ENCODE data around the gene GNAQ. TPM values are rescaled to one million over a fixed set of nuclear protein-coding genes. Genes with fewer than 3 reads are reported as not detected.
A peak's percentile ranks its signal among the peaks of the same experiment; 100 is the strongest.

Gene GNAQ
- total and polyA plus RNA-seq, 4 experiments from 2014 or later = 6.9 to 57.2 (median 34.5) TPM

DNA sequence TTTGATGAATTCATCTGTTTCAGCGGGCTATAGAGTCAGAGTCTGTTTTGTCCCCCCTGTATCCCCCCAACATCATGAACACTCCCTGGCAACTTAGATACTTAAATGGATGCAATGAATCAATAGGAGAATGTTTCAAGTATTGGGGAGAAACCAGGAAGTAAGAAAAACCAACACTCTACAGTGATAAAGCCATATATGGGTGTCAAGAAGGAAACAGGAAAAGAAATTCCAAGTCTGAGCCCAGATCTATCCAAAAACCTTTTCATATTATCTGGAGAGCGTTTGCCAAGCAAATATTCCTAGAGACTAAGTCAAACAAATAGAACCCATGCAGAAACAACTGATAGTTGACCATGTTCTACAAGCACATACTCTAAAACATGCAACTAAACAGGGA is 2.3 kb upstream of the GNAQ start:
- Mint-ChIP-seq H3K4me1 (peaks cover 37 to 55% (median 48%) of the 10 kb centered on the region in 4 donors), H3K27me3 (no peaks in the 10 kb centered on the region), H3K36me3 (peaks cover 0 to 19% of the 10 kb centered on the region in 2 donors), H3K27ac (peak overlapping the region in 3 of 7 donors; percentile 57 to 91 (median 57)), H3K9me3 (peaks cover 0 to 5% (median 0%) of the 10 kb centered on the region in 8 donors), H3K4me3 (peak overlapping the region in 2 of 8 donors; percentile 51 to 86)
- intact Hi-C loops (cut with micrococcal nuclease) = loop anchor here (2.0 to 10.0 kb wide), 7 partner anchors 29 to 857 kb away; partner anchors contain the start of gene VPS13A
- no peak for DNase-seq
- ChIA-PET CTCF (ENCODE audit: partially characterized antibody) (interaction anchor here (1.4 to 5.9 kb wide), 18 partner anchors 9 to 577 kb away, joined by 3 to 129 read pairs (median 18); no protein-coding TSS in a partner anchor), POLR2A (ENCODE audit: partially characterized antibody) (interaction anchor here (1.1 to 2.4 kb wide), 2 partner anchors 56 to 167 kb away, joined by 3 to 7 read pairs; no protein-coding TSS in a partner anchor)
- peaks cover 46% of the 10 kb centered on the region for H3K4me1 ChIP-seq (ENCODE audit: insufficient read depth, low read length)
- H3K4me3 ChIP-seq (ENCODE audit: low read length in 2 of 2) = no peak overlapping the region
- no peak overlapping the region for H3K27ac ChIP-seq (ENCODE audit: low read depth, low read length)
- no peaks in the 10 kb centered on the region for H3K9me3 ChIP-seq (ENCODE audit: control insufficient read depth in 1 of 2, low read length in 2 of 2)
- no peaks in the 10 kb centered on the region for H3K36me3 ChIP-seq (ENCODE audit: insufficient read depth, low read length)
- H3K27me3 ChIP-seq (ENCODE audit: insufficient read depth, low read length) = no peaks in the 10 kb centered on the region

DNA sequence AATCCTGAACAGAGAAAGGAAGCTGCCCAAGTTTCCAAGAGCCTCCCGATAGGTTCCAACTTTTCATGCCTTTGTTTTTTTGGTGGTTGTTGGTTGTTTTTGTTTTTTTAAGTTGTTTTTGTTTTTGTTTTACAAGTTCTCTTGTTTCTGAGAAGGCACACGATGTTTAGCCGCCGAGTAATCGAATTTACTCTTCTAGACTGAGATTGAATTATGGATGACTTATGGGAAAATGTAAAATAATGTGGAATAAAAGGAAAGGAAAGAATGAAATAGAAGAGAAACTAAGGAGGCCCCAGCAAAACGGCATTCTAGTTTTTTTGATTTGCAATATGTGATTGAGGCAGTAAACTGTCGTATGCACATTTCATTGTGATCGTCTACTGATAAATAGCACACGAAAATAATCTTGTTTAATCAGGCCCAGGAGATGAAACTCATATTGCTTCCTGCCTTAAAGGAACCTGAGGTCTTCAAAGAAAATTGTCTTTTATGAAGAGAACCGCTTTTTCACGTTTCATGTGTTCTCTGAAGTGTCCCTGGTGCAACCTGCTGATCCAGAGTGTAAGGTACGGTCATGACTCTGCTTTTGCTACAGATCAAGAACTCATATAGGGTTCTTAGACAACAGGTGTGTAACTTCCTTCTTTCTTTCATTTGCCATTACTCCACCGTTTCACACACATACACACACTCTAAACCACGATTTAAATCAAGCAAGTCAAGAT is 1.3 kb upstream of the GNAQ start:
- Mint-ChIP-seq H3K27ac (peak overlapping the region; percentile 87 to 99 (median 95)), H3K4me3 (peak overlapping the region; percentile 86 to 98 (median 92)), H3K36me3 (peaks cover 0 to 19% of the 10 kb centered on the region in 2 donors), H3K27me3 (no peaks in the 10 kb centered on the region), H3K9me3 (peaks cover 0 to 5% (median 0%) of the 10 kb centered on the region in 8 donors), H3K4me1 (peaks cover 42 to 60% (median 53%) of the 10 kb centered on the region in 4 donors)
- no peaks in the 10 kb centered on the region for H3K27me3 ChIP-seq (ENCODE audit: insufficient read depth, low read length)
- intact Hi-C loops (cut with micrococcal nuclease) = loop anchor here (1.0 to 10.0 kb wide), 4 partner anchors 126 to 856 kb away; partner anchors contain the start of genes CEP78 and VPS13A
- peak overlapping the region; percentile 56 for H3K27ac ChIP-seq (ENCODE audit: low read depth, low read length)
- H3K36me3 ChIP-seq (ENCODE audit: insufficient read depth, low read length) = no peaks in the 10 kb centered on the region
- H3K4me1 ChIP-seq (ENCODE audit: insufficient read depth, low read length) = peaks cover 55% of the 10 kb centered on the region
- peak in 4 of 5 donors; percentile 35 to 61 (median 54) for DNase-seq
- POLR2A ChIA-PET (ENCODE audit: partially characterized antibody) = interaction anchor here (0.6 to 2.7 kb wide), 9 partner anchors 30 to 178 kb away, joined by 3 to 15 read pairs (median 6); no protein-coding TSS in a partner anchor
- H3K4me3 ChIP-seq (ENCODE audit: low read length in 2 of 2) = peak overlapping the region; percentile 43 to 67
- no peaks in the 10 kb centered on the region for H3K9me3 ChIP-seq (ENCODE audit: control insufficient read depth in 1 of 2, low read length in 2 of 2)
- CTCF ChIA-PET (ENCODE audit: partially characterized antibody) = interaction anchor here (0.6 to 5.9 kb wide), 7 partner anchors 23 to 576 kb away, joined by 3 to 129 read pairs (median 4); no protein-coding TSS in a partner anchor

DNA sequence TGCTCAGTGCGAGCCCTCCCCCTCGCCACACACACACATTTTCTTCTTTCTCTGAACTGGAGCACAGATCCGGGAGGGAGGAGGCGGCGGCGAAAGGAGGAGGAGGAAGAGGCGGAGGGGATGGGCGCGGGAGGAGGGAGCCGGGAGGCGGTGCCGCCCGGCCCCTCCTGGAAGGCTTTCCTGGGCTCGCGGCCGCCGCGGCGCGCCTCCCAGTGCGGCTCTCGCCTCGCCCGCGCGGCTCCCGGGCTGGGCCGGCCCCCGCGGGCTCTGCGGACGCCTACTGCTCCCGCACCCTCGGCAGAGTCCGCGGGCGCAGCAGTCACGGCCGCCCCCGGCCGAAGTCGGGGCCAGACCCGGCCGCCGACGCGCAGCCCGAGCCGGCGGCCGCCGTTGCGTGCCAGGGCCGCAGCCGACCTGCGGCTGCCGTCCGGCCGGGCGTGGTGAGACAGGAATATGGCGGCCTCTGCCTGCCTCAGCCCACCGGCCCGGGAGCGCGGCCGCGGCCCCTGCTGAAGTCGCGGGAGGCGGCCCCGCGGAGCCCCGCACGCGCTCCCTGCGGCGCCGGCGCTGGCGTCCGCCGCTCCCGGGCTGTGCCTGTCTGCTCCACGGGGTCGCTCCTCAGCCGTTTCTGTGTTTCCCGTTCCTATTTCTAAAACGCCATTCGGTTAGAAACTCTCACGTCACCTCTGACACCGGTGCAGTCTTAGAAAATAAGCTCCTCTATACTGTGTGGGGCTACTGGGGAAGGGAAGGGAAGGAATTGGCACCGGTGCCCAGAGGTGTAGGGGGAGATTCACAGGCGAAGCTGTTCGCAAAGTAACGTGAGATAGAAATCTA is 500 bp upstream of the GNAQ start:
- H3K4me3 Mint-ChIP-seq = peak overlapping the region; percentile 90 to 98 (median 93)
- H3K36me3 Mint-ChIP-seq = peaks cover 0 to 19% of the 10 kb centered on the region in 2 donors
- H3K27me3 ChIP-seq (ENCODE audit: insufficient read depth, low read length) = no peaks in the 10 kb centered on the region
- no peaks in the 10 kb centered on the region for H3K9me3 ChIP-seq (ENCODE audit: control insufficient read depth in 1 of 2, low read length in 2 of 2)
- peak overlapping the region; percentile 88 to 99 (median 95) for H3K27ac Mint-ChIP-seq
- peaks cover 45 to 68% (median 56%) of the 10 kb centered on the region in 4 donors for H3K4me1 Mint-ChIP-seq
- ChIA-PET CTCF (ENCODE audit: partially characterized antibody) (interaction anchor here (0.6 to 5.9 kb wide), 7 partner anchors 22 to 338 kb away, joined by 3 to 129 read pairs (median 3); no protein-coding TSS in a partner anchor), POLR2A (ENCODE audit: partially characterized antibody) (interaction anchor here (0.6 to 2.7 kb wide), 15 partner anchors 15 to 179 kb away, joined by 3 to 15 read pairs (median 3); no protein-coding TSS in a partner anchor)
- no peaks in the 10 kb centered on the region for H3K36me3 ChIP-seq (ENCODE audit: insufficient read depth, low read length)
- H3K4me1 ChIP-seq (ENCODE audit: insufficient read depth, low read length) = peaks cover 63% of the 10 kb centered on the region
- H3K27me3 Mint-ChIP-seq = no peaks in the 10 kb centered on the region
- intact Hi-C loops (cut with micrococcal nuclease) = loop anchor here (1.0 to 10.0 kb wide), 4 partner anchors 125 to 855 kb away; partner anchors contain the start of genes CEP78 and VPS13A
- peak; percentile 68 to 89 (median 74) for DNase-seq
- peak overlapping the region; percentile 56 for H3K27ac ChIP-seq (ENCODE audit: low read depth, low read length)
- H3K9me3 Mint-ChIP-seq = peaks cover 0 to 5% (median 0%) of the 10 kb centered on the region in 8 donors
- H3K4me3 ChIP-seq (ENCODE audit: low read length in 2 of 2) = peak overlapping the region; percentile 43 to 67

DNA sequence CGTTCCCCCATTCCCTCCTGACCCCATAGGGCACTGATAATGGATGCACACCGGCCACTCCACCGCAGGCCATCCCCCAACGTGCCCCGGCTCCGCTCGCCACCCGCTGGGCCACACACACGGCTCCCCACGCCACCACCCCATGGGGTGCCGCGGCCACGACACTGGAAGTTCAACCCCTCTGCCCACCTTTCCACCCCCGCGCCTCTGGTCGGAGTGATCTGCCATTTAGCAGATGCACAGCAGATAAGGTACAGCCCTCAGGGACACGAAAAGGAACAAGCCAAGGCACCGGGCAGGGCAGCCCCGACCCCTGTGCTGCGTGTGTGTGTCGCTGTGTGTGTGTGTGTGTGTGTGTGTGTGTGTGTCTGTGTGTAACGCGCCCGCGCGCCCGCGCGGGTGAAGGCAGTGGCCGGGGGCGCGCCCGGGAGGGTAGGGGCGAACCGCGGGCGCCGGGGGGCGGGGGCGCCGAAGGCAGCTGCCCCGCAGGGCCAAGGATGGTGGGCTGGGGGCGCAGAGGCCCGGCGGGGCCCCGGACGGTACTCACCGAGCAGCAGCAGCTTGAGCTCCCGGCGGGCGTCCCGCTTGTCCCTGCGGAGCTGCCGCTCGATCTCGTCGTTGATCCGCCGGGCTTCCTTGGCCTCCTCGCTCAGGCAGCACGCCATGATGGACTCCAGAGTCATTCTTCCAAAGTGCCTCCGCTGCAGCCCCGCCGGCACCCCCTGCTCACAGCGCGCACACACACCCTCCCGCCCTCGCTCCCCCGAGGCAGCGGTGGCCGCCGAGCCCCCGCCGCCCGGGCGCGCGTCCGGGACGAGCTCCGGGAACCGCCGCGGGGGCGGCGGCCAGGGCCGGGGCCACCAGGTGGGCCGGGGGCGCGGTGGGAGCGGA is 813 bp downstream of the GNAQ start:
- H3K36me3 ChIP-seq (ENCODE audit: insufficient read depth, low read length) = no peaks in the 10 kb centered on the region
- intact Hi-C loops (cut with micrococcal nuclease) = loop anchor here (1.0 to 10.0 kb wide), 3 partner anchors 123 to 366 kb away; no protein-coding TSS in a partner anchor
- no peaks in the 10 kb centered on the region for H3K27me3 Mint-ChIP-seq
- ChIA-PET CTCF (ENCODE audit: partially characterized antibody) (interaction anchor here (0.9 to 5.9 kb wide), 5 partner anchors 55 to 574 kb away, joined by 3 to 129 read pairs (median 3); no protein-coding TSS in a partner anchor), POLR2A (ENCODE audit: partially characterized antibody) (interaction anchor here (0.6 to 2.7 kb wide), 18 partner anchors 9 to 1637 kb away, joined by 3 to 15 read pairs (median 3); partner anchors contain the start of genes PSAT1 and RFK)
- peak overlapping the region; percentile 81 to 95 (median 92) for H3K4me3 Mint-ChIP-seq
- H3K4me1 Mint-ChIP-seq = peaks cover 48 to 81% (median 62%) of the 10 kb centered on the region in 4 donors
- H3K36me3 Mint-ChIP-seq = peaks cover 0 to 19% of the 10 kb centered on the region in 2 donors
- peaks cover 74% of the 10 kb centered on the region for H3K4me1 ChIP-seq (ENCODE audit: insufficient read depth, low read length)
- peak overlapping the region; percentile 39 to 86 for H3K4me3 ChIP-seq (ENCODE audit: low read length in 2 of 2)
- peaks cover 0 to 5% (median 0%) of the 10 kb centered on the region in 8 donors for H3K9me3 Mint-ChIP-seq
- H3K27ac Mint-ChIP-seq = peak overlapping the region; percentile 72 to 94 (median 82)
- no peaks in the 10 kb centered on the region for H3K27me3 ChIP-seq (ENCODE audit: insufficient read depth, low read length)
- DNase-seq = peak; percentile 62 to 72 (median 64)
- no peaks in the 10 kb centered on the region for H3K9me3 ChIP-seq (ENCODE audit: control insufficient read depth in 1 of 2, low read length in 2 of 2)
- peak overlapping the region; percentile 69 for H3K27ac ChIP-seq (ENCODE audit: low read depth, low read length)

DNA sequence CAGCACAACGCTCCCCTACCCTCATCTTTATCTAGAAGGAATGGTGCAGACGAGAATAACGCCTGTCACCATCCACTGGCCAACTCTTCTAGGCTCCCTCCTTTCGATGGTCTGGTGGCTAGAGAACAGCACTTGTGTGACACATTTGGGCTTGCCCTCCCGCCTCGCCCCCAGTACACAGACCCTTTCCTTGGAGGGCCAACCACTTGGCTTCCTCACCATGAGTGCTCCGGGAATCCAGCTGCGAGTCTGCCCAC is 1.4 kb downstream of the GNAQ start:
- peaks cover 0 to 5% (median 0%) of the 10 kb centered on the region in 8 donors for H3K9me3 Mint-ChIP-seq
- H3K27ac ChIP-seq (ENCODE audit: low read depth, low read length) = peak overlapping the region; percentile 69
- CTCF ChIA-PET (ENCODE audit: partially characterized antibody) = interaction anchor here (1.0 to 1.6 kb wide), 5 partner anchors 23 to 87 kb away, joined by 3 to 7 read pairs (median 3); no protein-coding TSS in a partner anchor
- POLR2A ChIA-PET (ENCODE audit: partially characterized antibody) = interaction anchor here (0.8 to 2.7 kb wide), 11 partner anchors 9 to 266 kb away, joined by 3 to 14 read pairs (median 5); partner anchors contain the start of gene PSAT1
- H3K36me3 Mint-ChIP-seq = peaks cover 0 to 19% of the 10 kb centered on the region in 2 donors
- H3K9me3 ChIP-seq (ENCODE audit: control insufficient read depth in 1 of 2, low read length in 2 of 2) = no peaks in the 10 kb centered on the region
- no peaks in the 10 kb centered on the region for H3K36me3 ChIP-seq (ENCODE audit: insufficient read depth, low read length)
- intact Hi-C loops (cut with micrococcal nuclease) = loop anchor here (1.0 to 10.0 kb wide), 3 partner anchors 123 to 365 kb away; no protein-coding TSS in a partner anchor
- H3K4me3 ChIP-seq (ENCODE audit: low read length in 2 of 2) = peak overlapping the region; percentile 39 to 86
- H3K27me3 Mint-ChIP-seq = no peaks in the 10 kb centered on the region
- peaks cover 70% of the 10 kb centered on the region for H3K4me1 ChIP-seq (ENCODE audit: insufficient read depth, low read length)
- H3K4me1 Mint-ChIP-seq = peaks cover 49 to 82% (median 62%) of the 10 kb centered on the region in 4 donors
- H3K27ac Mint-ChIP-seq = peak overlapping the region; percentile 72 to 94 (median 82)
- no peaks in the 10 kb centered on the region for H3K27me3 ChIP-seq (ENCODE audit: insufficient read depth, low read length)
- DNase-seq = no peak
- H3K4me3 Mint-ChIP-seq = peak overlapping the region; percentile 81 to 95 (median 92)
